HEK293 (cell line): ENCODE data around the gene CSPG4.

Experiments used
- KLF16 ChIP-seq: fragments of 450-650 bp; formaldehyde crosslinking; IDR thresholded peaks from 2 replicates; pipeline ENCODE4 v1.5.1; 2017; ENCODE audit warnings: missing biosample characterization, missing genetic modification characterization
- YY1 ChIP-seq: fragments of 450-650 bp; formaldehyde crosslinking; IDR thresholded peaks from 2 replicates; pipeline ENCODE4 v1.5.1; 2018; ENCODE audit warnings: missing biosample characterization, missing genetic modification characterization
- ZNF214 ChIP-seq: fragments of 450-650 bp; formaldehyde crosslinking; IDR thresholded peaks from 2 replicates; pipeline ENCODE4 v1.5.1; 2017; ENCODE audit warnings: missing biosample characterization, mild to moderate bottlenecking, missing genetic modification characterization, borderline replicate concordance
- ZNF266 ChIP-seq: fragments of 450-650 bp; formaldehyde crosslinking; IDR thresholded peaks from 2 replicates; pipeline ENCODE4 v1.5.1; 2016; ENCODE audit warnings: missing biosample characterization, missing genetic modification characterization, low read depth
- ZNF37A ChIP-seq: fragments of 450-650 bp; IDR thresholded peaks from 2 replicates; pipeline ENCODE4 v1.5.1; 2018; ENCODE audit warnings: missing biosample characterization, missing genetic modification characterization
- ZNF558 ChIP-seq: fragments of 450-650 bp; formaldehyde crosslinking; IDR thresholded peaks from 2 replicates; pipeline ENCODE4 v1.5.1; 2016; ENCODE audit warnings: missing biosample characterization, missing genetic modification characterization
- ZNF701 ChIP-seq: fragments of 450-650 bp; formaldehyde crosslinking; IDR thresholded peaks from 2 replicates; pipeline ENCODE4 v1.5.1; 2016; ENCODE audit warnings: missing biosample characterization, missing genetic modification characterization
- ZNF76 ChIP-seq: fragments of 450-650 bp; formaldehyde crosslinking; IDR thresholded peaks from 2 replicates; pipeline ENCODE4; 2016; ENCODE audit warnings: low read depth, missing biosample characterization, missing genetic modification characterization, borderline replicate concordance
- TF ChIP-seq, protein P1 (sequence below): fragments of 450-650 bp; formaldehyde crosslinking; IDR thresholded peaks from 2 replicates; pipeline ENCODE4 v1.5.1; 2016; ENCODE audit warnings: missing biosample characterization, missing genetic modification characterization
- TF ChIP-seq, protein P2 (sequence below): fragments of 450-650 bp; formaldehyde crosslinking; IDR thresholded peaks from 2 replicates; pipeline ENCODE4 v1.5.1; 2016; ENCODE audit warnings: missing biosample characterization, missing genetic modification characterization
- TF ChIP-seq, protein P3 (sequence below): fragments of 450-650 bp; formaldehyde crosslinking; IDR thresholded peaks from 2 replicates; pipeline ENCODE4 v1.5.1; 2016; ENCODE audit warnings: missing biosample characterization, missing genetic modification characterization, low read depth
- TF ChIP-seq, protein P4 (sequence below): fragments of 450-650 bp; formaldehyde crosslinking; IDR thresholded peaks from 2 replicates; pipeline ENCODE4 v1.5.1; 2016; ENCODE audit warnings: missing biosample characterization, missing genetic modification characterization, borderline replicate concordance
- TF ChIP-seq, protein P5 (sequence below): fragments of 450-650 bp; formaldehyde crosslinking; IDR thresholded peaks from 2 replicates; pipeline ENCODE4 v1.5.1; 2016; ENCODE audit warnings: missing biosample characterization, missing genetic modification characterization

DNA sequence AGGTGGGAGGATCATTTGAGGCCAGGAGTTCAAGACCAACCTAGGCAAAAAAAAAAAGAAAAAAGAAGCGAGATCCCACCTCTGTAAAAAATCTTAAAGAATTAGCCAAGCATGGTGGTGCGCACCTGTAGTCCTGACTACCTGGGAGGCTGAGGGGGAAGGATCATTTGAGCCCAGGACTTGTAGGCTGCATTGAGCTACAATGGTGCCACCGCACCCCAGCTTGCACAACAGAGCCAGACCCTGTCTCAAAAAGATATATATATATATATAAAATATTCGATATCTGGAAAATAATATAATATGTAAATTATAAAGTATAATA lies 71.5 kb downstream of the CSPG4 start:
- TF ChIP-seq, protein P1, sequence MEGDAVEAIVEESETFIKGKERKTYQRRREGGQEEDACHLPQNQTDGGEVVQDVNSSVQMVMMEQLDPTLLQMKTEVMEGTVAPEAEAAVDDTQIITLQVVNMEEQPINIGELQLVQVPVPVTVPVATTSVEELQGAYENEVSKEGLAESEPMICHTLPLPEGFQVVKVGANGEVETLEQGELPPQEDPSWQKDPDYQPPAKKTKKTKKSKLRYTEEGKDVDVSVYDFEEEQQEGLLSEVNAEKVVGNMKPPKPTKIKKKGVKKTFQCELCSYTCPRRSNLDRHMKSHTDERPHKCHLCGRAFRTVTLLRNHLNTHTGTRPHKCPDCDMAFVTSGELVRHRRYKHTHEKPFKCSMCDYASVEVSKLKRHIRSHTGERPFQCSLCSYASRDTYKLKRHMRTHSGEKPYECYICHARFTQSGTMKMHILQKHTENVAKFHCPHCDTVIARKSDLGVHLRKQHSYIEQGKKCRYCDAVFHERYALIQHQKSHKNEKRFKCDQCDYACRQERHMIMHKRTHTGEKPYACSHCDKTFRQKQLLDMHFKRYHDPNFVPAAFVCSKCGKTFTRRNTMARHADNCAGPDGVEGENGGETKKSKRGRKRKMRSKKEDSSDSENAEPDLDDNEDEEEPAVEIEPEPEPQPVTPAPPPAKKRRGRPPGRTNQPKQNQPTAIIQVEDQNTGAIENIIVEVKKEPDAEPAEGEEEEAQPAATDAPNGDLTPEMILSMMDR, result no peak
- TF ChIP-seq, protein P2, sequence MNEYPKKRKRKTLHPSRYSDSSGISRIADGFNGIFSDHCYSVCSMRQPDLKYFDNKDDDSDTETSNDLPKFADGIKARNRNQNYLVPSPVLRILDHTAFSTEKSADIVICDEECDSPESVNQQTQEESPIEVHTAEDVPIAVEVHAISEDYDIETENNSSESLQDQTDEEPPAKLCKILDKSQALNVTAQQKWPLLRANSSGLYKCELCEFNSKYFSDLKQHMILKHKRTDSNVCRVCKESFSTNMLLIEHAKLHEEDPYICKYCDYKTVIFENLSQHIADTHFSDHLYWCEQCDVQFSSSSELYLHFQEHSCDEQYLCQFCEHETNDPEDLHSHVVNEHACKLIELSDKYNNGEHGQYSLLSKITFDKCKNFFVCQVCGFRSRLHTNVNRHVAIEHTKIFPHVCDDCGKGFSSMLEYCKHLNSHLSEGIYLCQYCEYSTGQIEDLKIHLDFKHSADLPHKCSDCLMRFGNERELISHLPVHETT (tag by site-specific recombination), result no peak
- TF ChIP-seq, protein P3, sequence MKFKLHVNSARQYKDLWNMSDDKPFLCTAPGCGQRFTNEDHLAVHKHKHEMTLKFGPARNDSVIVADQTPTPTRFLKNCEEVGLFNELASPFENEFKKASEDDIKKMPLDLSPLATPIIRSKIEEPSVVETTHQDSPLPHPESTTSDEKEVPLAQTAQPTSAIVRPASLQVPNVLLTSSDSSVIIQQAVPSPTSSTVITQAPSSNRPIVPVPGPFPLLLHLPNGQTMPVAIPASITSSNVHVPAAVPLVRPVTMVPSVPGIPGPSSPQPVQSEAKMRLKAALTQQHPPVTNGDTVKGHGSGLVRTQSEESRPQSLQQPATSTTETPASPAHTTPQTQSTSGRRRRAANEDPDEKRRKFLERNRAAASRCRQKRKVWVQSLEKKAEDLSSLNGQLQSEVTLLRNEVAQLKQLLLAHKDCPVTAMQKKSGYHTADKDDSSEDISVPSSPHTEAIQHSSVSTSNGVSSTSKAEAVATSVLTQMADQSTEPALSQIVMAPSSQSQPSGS (tag by site-specific recombination), result no peak
- no peak for TF ChIP-seq ZNF701
- no peak for TF ChIP-seq ZNF266 (tag by site-specific recombination)
- no peak for TF ChIP-seq ZNF76
- TF ChIP-seq KLF16 (tag by site-specific recombination), result no peak
- TF ChIP-seq ZNF37A (tag by site-specific recombination), result no peak
- TF ChIP-seq, protein P4, sequence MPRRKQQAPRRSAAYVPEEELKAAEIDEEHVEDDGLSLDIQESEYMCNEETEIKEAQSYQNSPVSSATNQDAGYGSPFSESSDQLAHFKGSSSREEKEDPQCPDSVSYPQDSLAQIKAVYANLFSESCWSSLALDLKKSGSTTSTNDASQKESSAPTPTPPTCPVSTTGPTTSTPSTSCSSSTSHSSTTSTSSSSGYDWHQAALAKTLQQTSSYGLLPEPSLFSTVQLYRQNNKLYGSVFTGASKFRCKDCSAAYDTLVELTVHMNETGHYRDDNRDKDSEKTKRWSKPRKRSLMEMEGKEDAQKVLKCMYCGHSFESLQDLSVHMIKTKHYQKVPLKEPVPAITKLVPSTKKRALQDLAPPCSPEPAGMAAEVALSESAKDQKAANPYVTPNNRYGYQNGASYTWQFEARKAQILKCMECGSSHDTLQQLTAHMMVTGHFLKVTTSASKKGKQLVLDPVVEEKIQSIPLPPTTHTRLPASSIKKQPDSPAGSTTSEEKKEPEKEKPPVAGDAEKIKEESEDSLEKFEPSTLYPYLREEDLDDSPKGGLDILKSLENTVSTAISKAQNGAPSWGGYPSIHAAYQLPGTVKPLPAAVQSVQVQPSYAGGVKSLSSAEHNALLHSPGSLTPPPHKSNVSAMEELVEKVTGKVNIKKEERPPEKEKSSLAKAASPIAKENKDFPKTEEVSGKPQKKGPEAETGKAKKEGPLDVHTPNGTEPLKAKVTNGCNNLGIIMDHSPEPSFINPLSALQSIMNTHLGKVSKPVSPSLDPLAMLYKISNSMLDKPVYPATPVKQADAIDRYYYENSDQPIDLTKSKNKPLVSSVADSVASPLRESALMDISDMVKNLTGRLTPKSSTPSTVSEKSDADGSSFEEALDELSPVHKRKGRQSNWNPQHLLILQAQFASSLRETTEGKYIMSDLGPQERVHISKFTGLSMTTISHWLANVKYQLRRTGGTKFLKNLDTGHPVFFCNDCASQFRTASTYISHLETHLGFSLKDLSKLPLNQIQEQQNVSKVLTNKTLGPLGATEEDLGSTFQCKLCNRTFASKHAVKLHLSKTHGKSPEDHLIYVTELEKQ (tag by site-specific recombination), result no peak
- TF ChIP-seq ZNF558 (tag by site-specific recombination), result no peak
- TF ChIP-seq YY1 (tag by site-specific recombination), result no peak
- no peak for TF ChIP-seq ZNF214 (tag by site-specific recombination)
- TF ChIP-seq, protein P5, sequence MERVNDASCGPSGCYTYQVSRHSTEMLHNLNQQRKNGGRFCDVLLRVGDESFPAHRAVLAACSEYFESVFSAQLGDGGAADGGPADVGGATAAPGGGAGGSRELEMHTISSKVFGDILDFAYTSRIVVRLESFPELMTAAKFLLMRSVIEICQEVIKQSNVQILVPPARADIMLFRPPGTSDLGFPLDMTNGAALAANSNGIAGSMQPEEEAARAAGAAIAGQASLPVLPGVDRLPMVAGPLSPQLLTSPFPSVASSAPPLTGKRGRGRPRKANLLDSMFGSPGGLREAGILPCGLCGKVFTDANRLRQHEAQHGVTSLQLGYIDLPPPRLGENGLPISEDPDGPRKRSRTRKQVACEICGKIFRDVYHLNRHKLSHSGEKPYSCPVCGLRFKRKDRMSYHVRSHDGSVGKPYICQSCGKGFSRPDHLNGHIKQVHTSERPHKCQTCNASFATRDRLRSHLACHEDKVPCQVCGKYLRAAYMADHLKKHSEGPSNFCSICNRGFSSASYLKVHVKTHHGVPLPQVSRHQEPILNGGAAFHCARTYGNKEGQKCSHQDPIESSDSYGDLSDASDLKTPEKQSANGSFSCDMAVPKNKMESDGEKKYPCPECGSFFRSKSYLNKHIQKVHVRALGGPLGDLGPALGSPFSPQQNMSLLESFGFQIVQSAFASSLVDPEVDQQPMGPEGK (tag by site-specific recombination), result no peak
